Endodermal cell (in vitro differentiated cells): ENCODE measurements around the gene CX3CR1. TPM values are rescaled to one million over a fixed set of nuclear protein-coding genes. Genes with fewer than 3 reads are reported as not detected.

Experiments
- DNase-seq: peaks from one replicate; pipeline ENCODE4 v3.0.0-alpha.2; 2017
- H3K27ac ChIP-seq: 2 replicates; pipeline ENCODE4 v1.5.1; 2013; ENCODE audit warnings: mild to moderate bottlenecking, low read depth, low read length, moderate library complexity
- H3K27me3 ChIP-seq: 2 replicates; pipeline ENCODE4 v1.6.1; 2013; ENCODE audit warnings: mild to moderate bottlenecking, low read length, moderate library complexity; ENCODE audit not compliant: insufficient read depth, control insufficient read depth, poor library complexity, severe bottlenecking
- H3K36me3 ChIP-seq: 2 replicates; pipeline ENCODE4 v1.7.0; 2013; ENCODE audit warnings: mild to moderate bottlenecking, low read length, moderate library complexity; ENCODE audit not compliant: control insufficient read depth, insufficient read depth
- H3K4me1 ChIP-seq: one replicate; pipeline ENCODE4 v1.7.0; 2013; ENCODE audit warnings: low read length; ENCODE audit not compliant: control insufficient read depth, insufficient read depth
- H3K4me3 ChIP-seq: 2 replicates; pipeline ENCODE4 v1.5.1; 2013; ENCODE audit warnings: mild to moderate bottlenecking, low read length, moderate library complexity
- H3K9ac ChIP-seq: 2 replicates; pipeline ENCODE4 v1.6.1; 2013; ENCODE audit warnings: mild to moderate bottlenecking, low read length, moderate library complexity; ENCODE audit not compliant: poor library complexity, severe bottlenecking; ENCODE audit errors: extremely low read depth
- H3K9me3 ChIP-seq: 2 replicates; pipeline ENCODE4 v1.6.1; 2013; ENCODE audit warnings: mild to moderate bottlenecking, low read length, moderate library complexity; ENCODE audit not compliant: control insufficient read depth
- H3K27ac Mint-ChIP-seq: 2 replicates; pipeline ENCODE4 v1.8.0; 2020; ENCODE audit warnings: mixed read lengths
- H3K27me3 Mint-ChIP-seq: 2 replicates; pipeline ENCODE4 v1.8.0; 2021; ENCODE audit warnings: mild to moderate bottlenecking, mixed read lengths; ENCODE audit not compliant: insufficient read depth
- H3K36me3 Mint-ChIP-seq: 2 replicates; pipeline ENCODE4 v1.8.0; 2020; ENCODE audit warnings: low read depth, mixed read lengths
- H3K4me1 Mint-ChIP-seq: 2 replicates; pipeline ENCODE4 v1.8.0; 2020; ENCODE audit warnings: mixed read lengths
- H3K4me3 Mint-ChIP-seq: 2 replicates; pipeline ENCODE4 v1.8.0; 2020; ENCODE audit warnings: mild to moderate bottlenecking, moderate library complexity, mixed read lengths
- H3K9me3 Mint-ChIP-seq: 2 replicates; pipeline ENCODE4 v1.8.0; 2020; ENCODE audit warnings: mild to moderate bottlenecking, mixed read lengths
- WGBS, 2 experiments: methylation state at CpG; one replicate each; pipeline versions ENCODE4 v1.1.5 to v1.1.7; 2013; ENCODE audit warnings: missing lambda C conversion rate in 2 of 2, mixed read lengths in 1 of 2; ENCODE audit not compliant: insufficient coverage in 1 of 2, insufficient read length in 1 of 2; 5-methylcytosine and 5-hydroxymethylcytosine counted together
- total RNA-seq, 2 donors: library from RNA; stranded (reverse); fragmentation: NEBNext Ultra II Directional in 1 of 2; extraction: Animal tissue kit (Norgen Biotek cat#: 25700) in 1 of 2; gene quantifications; 2 replicates in 1 of 2; 3 replicates in 1 of 2; pipeline ENCODE4 v1.2.1, GENCODE V29; 2021
- TF ChIP-seq, protein P1 (sequence below): fragments of 200-600 bp; sonication (generic); conservative IDR thresholded peaks from 2 replicates; pipeline ENCODE4 v1.5.0; 2021; ENCODE audit warnings: antibody characterized with exemption, mild to moderate bottlenecking

Gene CX3CR1
- total RNA-seq, 2 donors from 2014 or later: not detected

DNA sequence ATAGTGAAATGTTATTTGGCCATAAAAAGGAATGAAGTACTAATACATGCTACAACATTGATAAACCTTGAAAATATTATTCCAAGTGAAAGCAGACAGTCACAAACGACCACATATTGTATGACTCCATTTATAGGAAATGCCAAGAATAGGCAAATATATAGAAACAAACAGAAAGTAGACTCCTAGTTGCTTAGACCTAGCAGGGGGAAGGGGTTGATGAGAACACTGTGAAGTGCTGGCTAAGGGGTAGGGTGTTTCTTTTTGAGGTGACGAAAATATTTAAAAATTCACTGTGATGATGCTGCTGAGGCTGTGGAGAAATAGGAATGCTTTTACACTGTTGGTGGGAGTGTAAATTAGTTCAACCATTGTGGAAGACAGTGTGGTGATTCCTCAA, 56.9 kb downstream of the CX3CR1 start:
- no peaks in the 10 kb centered on the region for H3K9me3 Mint-ChIP-seq
- H3K27me3 Mint-ChIP-seq: no peaks in the 10 kb centered on the region
- H3K36me3 Mint-ChIP-seq: no peaks in the 10 kb centered on the region
- H3K9ac ChIP-seq: no peak overlapping the region
- H3K4me3 ChIP-seq: no peak overlapping the region
- no peak for DNase-seq
- 80 to 91% methylated on average over 1 to 2 of the region's 2 CpGs for WGBS, 2 experiments
- no peaks in the 10 kb centered on the region for H3K4me1 Mint-ChIP-seq
- TF ChIP-seq, protein P1, sequence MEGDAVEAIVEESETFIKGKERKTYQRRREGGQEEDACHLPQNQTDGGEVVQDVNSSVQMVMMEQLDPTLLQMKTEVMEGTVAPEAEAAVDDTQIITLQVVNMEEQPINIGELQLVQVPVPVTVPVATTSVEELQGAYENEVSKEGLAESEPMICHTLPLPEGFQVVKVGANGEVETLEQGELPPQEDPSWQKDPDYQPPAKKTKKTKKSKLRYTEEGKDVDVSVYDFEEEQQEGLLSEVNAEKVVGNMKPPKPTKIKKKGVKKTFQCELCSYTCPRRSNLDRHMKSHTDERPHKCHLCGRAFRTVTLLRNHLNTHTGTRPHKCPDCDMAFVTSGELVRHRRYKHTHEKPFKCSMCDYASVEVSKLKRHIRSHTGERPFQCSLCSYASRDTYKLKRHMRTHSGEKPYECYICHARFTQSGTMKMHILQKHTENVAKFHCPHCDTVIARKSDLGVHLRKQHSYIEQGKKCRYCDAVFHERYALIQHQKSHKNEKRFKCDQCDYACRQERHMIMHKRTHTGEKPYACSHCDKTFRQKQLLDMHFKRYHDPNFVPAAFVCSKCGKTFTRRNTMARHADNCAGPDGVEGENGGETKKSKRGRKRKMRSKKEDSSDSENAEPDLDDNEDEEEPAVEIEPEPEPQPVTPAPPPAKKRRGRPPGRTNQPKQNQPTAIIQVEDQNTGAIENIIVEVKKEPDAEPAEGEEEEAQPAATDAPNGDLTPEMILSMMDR: no peak
- no peak overlapping the region for H3K27ac Mint-ChIP-seq
- no peak overlapping the region for H3K27ac ChIP-seq
- no peak overlapping the region for H3K4me3 Mint-ChIP-seq
- H3K36me3 ChIP-seq: no peaks in the 10 kb centered on the region
- no peaks in the 10 kb centered on the region for H3K9me3 ChIP-seq
- no peaks in the 10 kb centered on the region for H3K4me1 ChIP-seq
- H3K27me3 ChIP-seq: no peaks in the 10 kb centered on the region

DNA sequence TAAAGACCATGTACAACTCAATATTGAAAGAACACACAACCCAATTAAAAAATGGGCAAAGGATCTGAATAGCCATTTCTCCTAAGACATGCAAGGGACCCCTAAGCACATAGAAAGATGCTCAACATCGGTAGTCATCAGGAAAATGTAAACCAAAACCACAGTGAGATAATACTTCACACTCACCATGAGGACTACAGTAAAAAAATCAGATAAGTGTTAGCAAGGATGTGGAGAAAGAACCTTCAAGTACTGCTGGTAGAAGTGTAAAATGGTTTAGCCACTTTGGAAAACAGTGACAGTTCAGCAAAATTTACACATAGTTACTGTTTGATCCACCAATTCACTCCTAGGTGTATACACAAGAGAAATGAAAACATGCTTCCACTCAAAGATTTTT, 57.4 kb downstream of the CX3CR1 start:
- Histone ChIP-seq H3K27ac (no peak overlapping the region), H3K27me3 (no peaks in the 10 kb centered on the region), H3K4me3 (no peak overlapping the region), H3K9ac (no peak overlapping the region), H3K9me3 (no peaks in the 10 kb centered on the region), H3K36me3 (no peaks in the 10 kb centered on the region), H3K4me1 (no peaks in the 10 kb centered on the region)
- Mint-ChIP-seq H3K4me1 (no peaks in the 10 kb centered on the region), H3K36me3 (no peaks in the 10 kb centered on the region), H3K9me3 (no peaks in the 10 kb centered on the region), H3K27me3 (no peaks in the 10 kb centered on the region), H3K27ac (no peak overlapping the region), H3K4me3 (no peak overlapping the region)
- TF ChIP-seq, protein P1: no peak
- DNase-seq: no peak
- WGBS, 2 experiments: 100% methylated on average over 1 of the region's 1 CpG; no CpG with 5 or more reads in 1 of the 2 experiments

DNA sequence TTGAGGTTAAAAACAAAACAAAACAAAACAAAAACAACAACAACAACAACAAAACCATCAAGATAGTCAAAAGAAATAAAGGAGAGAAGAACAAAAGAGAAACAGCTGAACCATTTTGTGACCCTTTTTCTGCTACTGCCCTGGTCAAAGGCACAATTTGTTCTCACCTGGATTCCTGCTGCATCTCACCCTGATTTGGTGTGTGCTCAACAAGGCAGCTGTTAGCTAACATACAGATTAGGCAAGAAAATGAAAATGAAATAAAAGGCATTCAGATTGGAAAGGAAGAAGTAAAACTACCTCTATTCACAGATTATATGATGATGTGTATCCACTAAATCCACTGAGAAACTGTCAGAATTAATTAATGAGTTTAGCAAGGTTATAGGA, 58.7 kb downstream of the CX3CR1 start:
- Histone ChIP-seq H3K4me1 (no peaks in the 10 kb centered on the region), H3K27me3 (no peaks in the 10 kb centered on the region), H3K36me3 (no peaks in the 10 kb centered on the region), H3K4me3 (no peak overlapping the region), H3K9me3 (no peaks in the 10 kb centered on the region), H3K9ac (no peak overlapping the region), H3K27ac (no peak overlapping the region)
- Mint-ChIP-seq H3K9me3 (no peaks in the 10 kb centered on the region), H3K4me3 (no peak overlapping the region), H3K27ac (no peak overlapping the region), H3K4me1 (no peaks in the 10 kb centered on the region), H3K27me3 (no peaks in the 10 kb centered on the region), H3K36me3 (no peaks in the 10 kb centered on the region)
- TF ChIP-seq, protein P1: no peak
- no peak for DNase-seq
